C4-2B (cell line): ENCODE data around the gene RFTN1.

ENCODE experiments used
- CTCF ChIP-seq: fragments of 450-650 bp; conservative IDR thresholded peaks from 2 replicates; pipeline ENCODE4 v1.5.1; 2017; ENCODE audit warnings: mild to moderate bottlenecking
- ZFX ChIP-seq: fragments of 450-650 bp; IDR thresholded peaks from 2 replicates; pipeline ENCODE4 v1.6.1; 2017

- TF ChIP-seq CTCF (no peak), ZFX (no peak)
These were observed 36.9 kb downstream of the RFTN1 start for GRCh38 chr3:16476636-16477035.
